Breast epithelium (tissue), 3 donors: ENCODE measurements around the gene UBXN11.

Experiments
- POLR2AphosphoS5 ChIP-seq, 3 donors: sonication (generic); formaldehyde crosslinking; IDR thresholded peaks; one replicate each; pipeline ENCODE4 v1.6.1; 2017; ENCODE audit warnings: antibody characterized with exemption in 3 of 3
- TF ChIP-seq, protein P1 (sequence below), 3 donors: fragments of 450-650 bp; IDR thresholded peaks; one replicate each; pipeline ENCODE4 v1.5.1; 2016 to 2017; ENCODE audit warnings: antibody characterized with exemption in 3 of 3, mild to moderate bottlenecking in 3 of 3, moderate library complexity in 3 of 3

DNA sequence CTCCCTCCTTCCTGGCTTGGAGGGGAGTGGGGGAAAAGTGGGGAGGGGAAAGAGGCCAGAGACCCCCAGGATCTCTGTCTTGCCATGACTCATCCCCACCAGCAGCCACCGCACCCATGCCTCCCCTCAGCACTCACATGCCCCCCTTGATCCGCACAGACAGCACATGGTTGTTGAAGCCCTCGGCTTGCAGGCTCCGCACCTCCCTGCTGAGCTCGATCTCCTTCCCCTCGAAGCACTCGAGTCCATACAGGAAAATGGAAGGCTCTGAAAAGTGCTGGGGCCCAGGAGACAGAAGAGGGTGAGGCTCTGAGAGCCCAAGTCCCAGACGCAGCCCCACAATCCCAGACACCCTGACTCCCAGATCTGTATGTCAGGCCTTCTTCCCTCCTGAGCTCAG is 22.2 kb upstream of the UBXN11 start:
- TF ChIP-seq, protein P1, sequence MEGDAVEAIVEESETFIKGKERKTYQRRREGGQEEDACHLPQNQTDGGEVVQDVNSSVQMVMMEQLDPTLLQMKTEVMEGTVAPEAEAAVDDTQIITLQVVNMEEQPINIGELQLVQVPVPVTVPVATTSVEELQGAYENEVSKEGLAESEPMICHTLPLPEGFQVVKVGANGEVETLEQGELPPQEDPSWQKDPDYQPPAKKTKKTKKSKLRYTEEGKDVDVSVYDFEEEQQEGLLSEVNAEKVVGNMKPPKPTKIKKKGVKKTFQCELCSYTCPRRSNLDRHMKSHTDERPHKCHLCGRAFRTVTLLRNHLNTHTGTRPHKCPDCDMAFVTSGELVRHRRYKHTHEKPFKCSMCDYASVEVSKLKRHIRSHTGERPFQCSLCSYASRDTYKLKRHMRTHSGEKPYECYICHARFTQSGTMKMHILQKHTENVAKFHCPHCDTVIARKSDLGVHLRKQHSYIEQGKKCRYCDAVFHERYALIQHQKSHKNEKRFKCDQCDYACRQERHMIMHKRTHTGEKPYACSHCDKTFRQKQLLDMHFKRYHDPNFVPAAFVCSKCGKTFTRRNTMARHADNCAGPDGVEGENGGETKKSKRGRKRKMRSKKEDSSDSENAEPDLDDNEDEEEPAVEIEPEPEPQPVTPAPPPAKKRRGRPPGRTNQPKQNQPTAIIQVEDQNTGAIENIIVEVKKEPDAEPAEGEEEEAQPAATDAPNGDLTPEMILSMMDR (IDR thresholded peaks at IDR 0.05), result no peak
- TF ChIP-seq POLR2AphosphoS5 (IDR thresholded peaks at IDR 0.05), result no peak
